ENCODE results near the gene DIAPH2.

DIAPH2 gene

GRCh38 chrX:96689991-96690390 is 5.3 kb downstream of the DIAPH2 start:
- ATAC-seq, result no peak

GRCh38 chrX:96692454-96692853 is 7.8 kb downstream of the DIAPH2 start:
- TF ChIP-seq ISL1 (CRISPR knock-in tag; IDR thresholded peaks at IDR 0.05) (no peak), ZFP30 (CRISPR knock-in tag; IDR thresholded peaks at IDR 0.05) (no peak), TOX (CRISPR knock-in tag; IDR thresholded peaks at IDR 0.05; ENCODE audit: borderline replicate concordance) (no peak), POU6F1 (CRISPR knock-in tag; IDR thresholded peaks at IDR 0.05; ENCODE audit: borderline replicate concordance, low read depth) (no peak), OSR1 (CRISPR knock-in tag; IDR thresholded peaks at IDR 0.05) (no peak), TCF4 (CRISPR knock-in tag; IDR thresholded peaks at IDR 0.05; ENCODE audit: borderline replicate concordance) (no peak), ARNTL (CRISPR knock-in tag; IDR thresholded peaks at IDR 0.05; ENCODE audit: borderline replicate concordance, low read depth) (no peak), ZNF70 (CRISPR knock-in tag; IDR thresholded peaks at IDR 0.05) (no peak), ZNF8 (CRISPR knock-in tag; IDR thresholded peaks at IDR 0.05) (no peak), ZNF565 (CRISPR knock-in tag; conservative IDR thresholded peaks at IDR 0.05; ENCODE audit: low read depth) (no peak), RARB (CRISPR knock-in tag; IDR thresholded peaks at IDR 0.05) (no peak), PATZ1 (CRISPR knock-in tag; IDR thresholded peaks at IDR 0.05; ENCODE audit: borderline replicate concordance) (no peak), TSHZ2 (CRISPR knock-in tag; IDR thresholded peaks at IDR 0.05) (no peak), ZFP3 (CRISPR knock-in tag; IDR thresholded peaks at IDR 0.05) (no peak)
- no peak for ATAC-seq

More at GRCh38 chrX:96689991-96690390, 5.3 kb downstream of the DIAPH2 start:
- TF ChIP-seq ZNF8 (CRISPR knock-in tag; IDR thresholded peaks at IDR 0.05), result no peak
- no peak for TF ChIP-seq ESRRG (CRISPR knock-in tag; IDR thresholded peaks at IDR 0.05)
- TF ChIP-seq SNAI2 (CRISPR knock-in tag; IDR thresholded peaks at IDR 0.05), result no peak

GRCh38 chrX:96692890-96693289 is 8.2 kb downstream of the DIAPH2 start:
- TF ChIP-seq PPARA (CRISPR knock-in tag; IDR thresholded peaks at IDR 0.05; ENCODE audit: borderline replicate concordance) (no peak), RARB (CRISPR knock-in tag; IDR thresholded peaks at IDR 0.05) (no peak), GLIS3 (CRISPR knock-in tag; IDR thresholded peaks at IDR 0.05) (no peak), TOX (CRISPR knock-in tag; IDR thresholded peaks at IDR 0.05; ENCODE audit: borderline replicate concordance) (no peak), ZFP3 (CRISPR knock-in tag; IDR thresholded peaks at IDR 0.05) (no peak), POU6F1 (CRISPR knock-in tag; IDR thresholded peaks at IDR 0.05; ENCODE audit: borderline replicate concordance, low read depth) (no peak), ESRRG (CRISPR knock-in tag; IDR thresholded peaks at IDR 0.05) (no peak), ZNF70 (CRISPR knock-in tag; IDR thresholded peaks at IDR 0.05) (no peak), ZNF8 (CRISPR knock-in tag; IDR thresholded peaks at IDR 0.05) (no peak), ZC3H10 (CRISPR knock-in tag; IDR thresholded peaks at IDR 0.05) (no peak)
- no peak for ATAC-seq

GRCh38 chrX:96693407-96693806 is 8.8 kb downstream of the DIAPH2 start:
- ATAC-seq, result no peak
- no peak for TF ChIP-seq ZNF8 (CRISPR knock-in tag; IDR thresholded peaks at IDR 0.05)
- TF ChIP-seq ESRRG (CRISPR knock-in tag; IDR thresholded peaks at IDR 0.05), result no peak
- no peak for TF ChIP-seq SNAI2 (CRISPR knock-in tag; IDR thresholded peaks at IDR 0.05)
- no peak for TF ChIP-seq ZC3H10 (CRISPR knock-in tag; IDR thresholded peaks at IDR 0.05)
- no peak for TF ChIP-seq ISL1 (CRISPR knock-in tag; IDR thresholded peaks at IDR 0.05)
- no peak for TF ChIP-seq ZNF565 (CRISPR knock-in tag; conservative IDR thresholded peaks at IDR 0.05; ENCODE audit: low read depth)
- no peak for TF ChIP-seq ARNTL (CRISPR knock-in tag; IDR thresholded peaks at IDR 0.05; ENCODE audit: borderline replicate concordance, low read depth)
- TF ChIP-seq ZFP30 (CRISPR knock-in tag; IDR thresholded peaks at IDR 0.05), result no peak
- TF ChIP-seq CSDC2 (CRISPR knock-in tag; IDR thresholded peaks at IDR 0.05), result no peak
- TF ChIP-seq TOX (CRISPR knock-in tag; IDR thresholded peaks at IDR 0.05; ENCODE audit: borderline replicate concordance), result no peak
- no peak for TF ChIP-seq TCF4 (CRISPR knock-in tag; IDR thresholded peaks at IDR 0.05; ENCODE audit: borderline replicate concordance)
- TF ChIP-seq PATZ1 (CRISPR knock-in tag; IDR thresholded peaks at IDR 0.05; ENCODE audit: borderline replicate concordance), result no peak
- TF ChIP-seq PPARA (CRISPR knock-in tag; IDR thresholded peaks at IDR 0.05; ENCODE audit: borderline replicate concordance), result no peak
